AG04450 (cell line): Measurements from ENCODE around the gene CAND2. TPM values are rescaled to one million over a fixed set of nuclear protein-coding genes. Genes with fewer than 3 reads are reported as not detected.

ENCODE experiments used
- CTCF ChIA-PET: fragments of 300-600, 350-600 bp; formaldehyde crosslinking; extraction: SDS; loops from one replicate; lab custom pipeline; 2022; ENCODE audit warnings: antibody characterized with exemption, inconsistent platforms; lab: Charles Lee
- POLR2A ChIA-PET: fragments of 350-600 bp; formaldehyde crosslinking; extraction: SDS; loops from one replicate; lab custom pipeline; 2021; ENCODE audit warnings: antibody characterized with exemption, inconsistent platforms; lab: Yijun Ruan, JAX
- DNase-seq: peaks from one replicate; pipeline ENCODE4 v3.0.0-alpha.2; 2011; ENCODE audit warnings: low read depth, low spot score
- H3K27ac ChIP-seq: one replicate; pipeline ENCODE4 v1.5.1; 2012; ENCODE audit warnings: low read depth, low read length, control low read depth
- H3K27me3 ChIP-seq: one replicate; pipeline ENCODE4 v1.6.0; 2012; ENCODE audit warnings: low read length; ENCODE audit not compliant: control insufficient read depth, insufficient read depth
- H3K4me3 ChIP-seq: 2 replicates; pipeline ENCODE4 v1.5.1; 2011; ENCODE audit warnings: mild to moderate bottlenecking, low read depth, low read length, control low read depth
- H3K9me3 ChIP-seq: 2 replicates; pipeline ENCODE4 v1.5.1; 2012; ENCODE audit warnings: low read length; ENCODE audit not compliant: control insufficient read depth, insufficient read depth
- polyA plus RNA-seq: library from polyadenylated mRNA; depleted of rRNA; stranded (reverse); fragments of >200 nt; gene quantifications from 2 replicates; pipeline ENCODE4 v1.2.3, GENCODE V29; 2011
- TF ChIP-seq, protein P1 (sequence below): IDR thresholded peaks from 2 replicates; pipeline ENCODE4 v1.5.1; 2011; ENCODE audit warnings: low read depth, low read length, control low read depth, inconsistent platforms

CAND2 gene
- polyA plus RNA-seq, 1 experiment, result 5.8 TPM

DNA sequence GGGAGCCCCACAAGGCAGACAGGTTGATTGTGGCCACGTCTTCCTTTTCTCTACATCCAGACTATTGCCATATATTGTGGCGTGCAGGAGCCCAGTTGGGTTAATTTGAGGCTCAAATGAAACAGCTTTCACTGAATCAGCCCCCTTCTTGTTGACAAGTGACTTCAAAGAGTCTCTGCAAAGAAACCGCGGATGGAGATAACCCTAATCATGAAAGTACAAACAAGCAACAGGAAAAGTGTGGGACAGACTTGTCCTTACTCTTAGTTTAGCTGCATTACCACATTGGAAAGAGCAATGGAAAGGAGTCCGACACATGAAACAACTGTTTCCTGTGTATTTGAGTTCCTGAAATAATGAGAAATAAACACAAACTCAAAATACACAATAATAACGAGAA, 40.7 kb upstream of the CAND2 start:
- TF ChIP-seq, protein P1, sequence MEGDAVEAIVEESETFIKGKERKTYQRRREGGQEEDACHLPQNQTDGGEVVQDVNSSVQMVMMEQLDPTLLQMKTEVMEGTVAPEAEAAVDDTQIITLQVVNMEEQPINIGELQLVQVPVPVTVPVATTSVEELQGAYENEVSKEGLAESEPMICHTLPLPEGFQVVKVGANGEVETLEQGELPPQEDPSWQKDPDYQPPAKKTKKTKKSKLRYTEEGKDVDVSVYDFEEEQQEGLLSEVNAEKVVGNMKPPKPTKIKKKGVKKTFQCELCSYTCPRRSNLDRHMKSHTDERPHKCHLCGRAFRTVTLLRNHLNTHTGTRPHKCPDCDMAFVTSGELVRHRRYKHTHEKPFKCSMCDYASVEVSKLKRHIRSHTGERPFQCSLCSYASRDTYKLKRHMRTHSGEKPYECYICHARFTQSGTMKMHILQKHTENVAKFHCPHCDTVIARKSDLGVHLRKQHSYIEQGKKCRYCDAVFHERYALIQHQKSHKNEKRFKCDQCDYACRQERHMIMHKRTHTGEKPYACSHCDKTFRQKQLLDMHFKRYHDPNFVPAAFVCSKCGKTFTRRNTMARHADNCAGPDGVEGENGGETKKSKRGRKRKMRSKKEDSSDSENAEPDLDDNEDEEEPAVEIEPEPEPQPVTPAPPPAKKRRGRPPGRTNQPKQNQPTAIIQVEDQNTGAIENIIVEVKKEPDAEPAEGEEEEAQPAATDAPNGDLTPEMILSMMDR, result no peak
- Histone ChIP-seq H3K9me3 (no peaks in the 10 kb centered on the region), H3K27ac (no peak overlapping the region), H3K4me3 (no peak overlapping the region), H3K27me3 (no peaks in the 10 kb centered on the region)
- ChIA-PET CTCF (no interaction called here), POLR2A (no interaction called here)
- DNase-seq, result no peak

DNA sequence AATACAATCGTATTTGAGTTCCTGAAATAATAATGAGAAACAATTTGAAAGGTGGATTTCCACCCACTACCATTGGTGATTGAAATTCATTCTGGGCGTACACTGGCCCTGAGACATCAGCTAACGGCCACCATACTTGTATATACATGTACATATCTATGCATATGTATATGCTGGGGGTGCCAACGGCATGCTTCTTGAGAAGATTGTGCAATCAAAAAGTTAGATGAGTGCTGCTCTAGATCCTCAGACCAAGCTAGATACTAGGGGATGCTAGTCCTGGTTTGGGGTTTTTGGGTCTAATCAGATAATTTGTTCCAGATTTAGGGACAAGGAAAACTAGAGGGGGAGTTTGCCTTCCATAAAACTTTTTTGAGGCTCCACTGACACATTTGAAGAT, 40.3 kb upstream of the CAND2 start:
- no peaks in the 10 kb centered on the region for H3K27me3 ChIP-seq
- no peak overlapping the region for H3K4me3 ChIP-seq
- no peaks in the 10 kb centered on the region for H3K9me3 ChIP-seq
- ChIA-PET CTCF (interaction anchor here (0.6 kb wide), 1 partner anchor 85 kb away, joined by 3 read pairs; the partner anchor contains the start of gene RPL32), POLR2A (no interaction called here)
- TF ChIP-seq, protein P1, result no peak
- DNase-seq, result no peak
- no peak overlapping the region for H3K27ac ChIP-seq

DNA sequence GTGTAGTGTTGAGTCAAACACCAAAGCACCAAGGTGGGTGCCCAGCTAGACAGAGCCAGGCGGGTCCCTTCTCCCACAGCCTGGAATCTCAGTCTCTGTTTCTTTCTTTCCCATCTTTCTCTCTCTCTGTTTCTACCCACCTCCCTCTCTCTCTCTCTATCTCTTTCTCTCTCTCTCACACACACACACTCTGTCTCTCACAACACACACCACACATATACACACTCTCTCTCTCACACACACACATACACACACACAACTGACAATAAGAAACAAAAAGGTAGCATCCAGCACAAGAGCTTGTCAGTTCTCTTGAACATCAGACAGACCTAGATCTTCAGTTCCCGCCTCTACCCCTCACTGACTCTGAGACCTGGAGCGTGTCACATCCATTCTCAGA, 39.8 kb upstream of the CAND2 start:
- ChIA-PET POLR2A (no interaction called here), CTCF (interaction anchor here (0.6 to 0.9 kb wide), 2 partner anchors 10 to 85 kb away, joined by 3 read pairs; partner anchors contain the start of gene RPL32)

DNA sequence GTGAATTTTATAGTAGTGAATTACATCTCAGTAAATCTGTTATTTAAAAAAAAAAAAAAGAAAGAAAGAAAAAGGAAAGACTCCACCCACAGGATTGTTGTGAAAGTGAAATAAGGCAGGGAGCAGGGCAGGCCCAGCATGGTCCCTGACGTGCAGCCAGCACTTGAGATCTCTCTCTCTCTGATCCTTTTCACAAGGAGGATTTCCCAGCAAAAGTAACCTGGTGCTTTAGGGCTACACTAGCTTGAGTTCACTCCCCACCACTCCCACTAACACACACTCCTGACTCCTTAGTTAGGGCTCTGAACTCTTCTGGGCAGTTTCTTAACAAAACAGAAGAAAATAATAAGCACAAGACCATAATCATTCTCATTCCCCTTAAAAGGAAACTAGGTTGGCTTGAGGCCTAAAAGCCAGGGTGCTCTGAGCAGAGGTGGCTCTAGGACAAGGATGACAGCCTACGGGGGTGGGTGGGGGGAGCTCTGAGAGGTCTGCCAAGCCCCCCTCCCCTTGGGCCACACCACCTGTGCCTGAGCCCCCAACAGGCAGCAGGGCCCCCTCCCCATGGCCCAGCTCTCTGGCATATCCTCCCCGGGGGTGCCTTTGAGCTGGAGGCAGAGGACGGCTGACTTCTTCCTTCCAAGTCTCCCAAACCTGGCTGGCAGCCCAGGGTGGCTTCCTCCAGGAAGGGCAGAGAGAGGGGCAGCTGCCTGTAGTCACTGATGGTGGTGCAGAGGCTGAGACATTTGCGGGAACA, 38.3 kb upstream of the CAND2 start:
- Histone ChIP-seq H3K27me3 (no peaks in the 10 kb centered on the region), H3K4me3 (no peak overlapping the region), H3K27ac (peak overlapping the region; percentile 80), H3K9me3 (no peaks in the 10 kb centered on the region)
- ChIA-PET POLR2A (interaction anchor here (1.0 kb wide), 1 partner anchor 38 kb away, joined by 3 read pairs; the partner anchor contains the start of gene CAND2), CTCF (interaction anchor here (1.0 to 2.4 kb wide), 4 partner anchors 28 to 180 kb away, joined by 3 to 8 read pairs (median 6); no protein-coding TSS in a partner anchor)
- DNase-seq, result no peak
- TF ChIP-seq, protein P1, result no peak

More for the DNA sequence above, 39.8 kb upstream of the CAND2 start:
- no peak for DNase-seq
- Histone ChIP-seq H3K27me3 (no peaks in the 10 kb centered on the region), H3K9me3 (no peaks in the 10 kb centered on the region), H3K27ac (no peak overlapping the region), H3K4me3 (no peak overlapping the region)
- TF ChIP-seq, protein P1, result no peak

DNA sequence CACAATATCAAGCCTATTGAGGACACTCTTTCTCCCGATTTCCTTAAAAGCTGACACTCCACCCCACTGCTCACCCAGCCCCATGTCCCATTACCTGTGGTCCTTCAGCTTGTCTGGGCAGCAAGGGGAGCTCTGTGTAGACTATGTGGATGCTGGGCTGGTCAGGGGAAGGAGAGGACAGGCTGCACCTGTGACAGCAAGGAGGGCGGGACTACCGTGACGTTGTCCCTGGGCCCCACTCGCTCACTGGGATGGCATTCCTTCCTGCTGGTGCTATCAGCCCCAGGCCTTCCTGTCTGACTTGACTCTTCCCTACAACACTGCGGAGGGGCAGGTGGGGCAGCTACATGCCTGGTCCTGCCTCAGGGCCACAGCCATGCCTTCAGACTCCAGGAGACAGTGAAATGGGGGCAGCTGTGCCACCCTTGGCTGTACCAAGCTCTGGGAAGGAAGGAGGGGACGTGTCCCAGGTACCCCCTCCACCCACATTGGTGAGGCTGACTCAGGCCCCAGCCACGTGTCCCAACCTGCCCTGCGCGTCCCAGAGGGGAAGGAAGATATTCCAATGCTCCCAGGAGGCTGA, 37.3 kb upstream of the CAND2 start, which contains the start of gene TMEM40:
Gene TMEM40 (minus strand): TSS at position 163 of the 583 bp plus-strand sequence. CDS start 9,427 bp downstream, outside the sequence.
- CTCF ChIA-PET, result interaction anchor here (1.0 to 2.4 kb wide), 4 partner anchors 27 to 181 kb away, joined by 3 to 8 read pairs (median 6); no protein-coding TSS in a partner anchor
- H3K27ac ChIP-seq, result peak within 1 kb of the TSS; percentile 80

More for the DNA sequence above, 37.3 kb upstream of the CAND2 start, which contains the start of gene TMEM40:
- Histone ChIP-seq H3K27me3 (no peaks in the 10 kb centered on the region), H3K9me3 (no peaks in the 10 kb centered on the region), H3K4me3 (no peak within 1 kb of the TSS)
- POLR2A ChIA-PET, result interaction anchor here (1.0 kb wide), 1 partner anchor 37 kb away, joined by 3 read pairs; the partner anchor contains the start of gene CAND2
- DNase-seq, result no peak
- TF ChIP-seq, protein P1, result no peak
